ENCODE results near the gene ADORA1. TPM values are rescaled to one million over a fixed set of nuclear protein-coding genes. Genes with fewer than 3 reads are reported as not detected.
A peak's percentile ranks its signal among the peaks of the same experiment; 100 is the strongest.

The ADORA1 gene
- total and polyA plus RNA-seq, 2 donors from 2014 or later, result 4.9 to 21.2 TPM

DNA sequence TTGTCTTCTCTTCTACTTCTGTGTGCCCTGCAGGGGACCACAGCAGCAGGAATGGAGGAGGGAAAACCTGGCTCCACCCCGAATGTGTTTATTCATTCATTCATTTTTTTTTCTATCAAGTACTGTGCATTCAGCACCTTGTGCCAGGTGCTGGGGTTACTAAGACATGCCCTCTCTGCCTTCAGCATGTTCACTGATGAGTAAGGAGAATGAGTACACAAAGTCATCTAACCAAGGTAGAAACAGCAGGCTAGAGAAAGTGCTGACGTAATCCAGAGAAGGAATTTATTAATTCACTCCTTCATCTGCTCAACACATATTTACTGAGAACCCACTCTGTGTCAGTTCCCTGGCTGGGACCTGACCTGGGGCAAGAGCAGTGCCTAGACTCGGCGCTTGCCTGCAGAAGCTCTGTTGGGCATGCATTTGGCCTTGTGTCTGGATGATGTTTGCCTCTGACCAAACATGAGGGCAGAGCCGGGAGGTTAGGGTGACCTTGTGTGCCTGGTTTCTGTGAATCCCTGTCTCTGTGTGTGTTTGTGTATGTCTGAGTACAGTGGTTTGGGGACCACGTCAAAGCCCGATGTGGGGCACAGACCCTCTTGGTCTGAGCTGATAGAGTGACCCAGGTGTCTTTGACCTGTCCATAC lies 38.4 kb upstream of the ADORA1 start:
- intact Hi-C loops (cut with DNase I), result no loop called here
- H3K36me3 ChIP-seq (ENCODE audit: control insufficient read depth in 2 of 3, insufficient read depth in 3 of 3, low read length in 3 of 3), result no peaks in the 10 kb centered on the region
- no peak overlapping the region for H3K9ac ChIP-seq (ENCODE audit: low read length in 3 of 3)
- no peaks in the 10 kb centered on the region for H3K27me3 ChIP-seq (ENCODE audit: control insufficient read depth, insufficient read depth, low read length)
- DNase-seq (peak in 1 of 5 donors; percentile 13), FAIRE-seq (no peak)
- no peaks in the 10 kb centered on the region for H3K9me3 ChIP-seq (ENCODE audit: control insufficient read depth in 2 of 3, insufficient read depth in 1 of 3, low read length in 3 of 3)
- H3K4me1 ChIP-seq (ENCODE audit: control insufficient read depth in 2 of 3, insufficient read depth in 2 of 3, low read depth in 1 of 3, low read length in 3 of 3), result peaks cover 0 to 5% (median 3%) of the 10 kb centered on the region in 3 donors
- TF ChIP-seq, protein P1, sequence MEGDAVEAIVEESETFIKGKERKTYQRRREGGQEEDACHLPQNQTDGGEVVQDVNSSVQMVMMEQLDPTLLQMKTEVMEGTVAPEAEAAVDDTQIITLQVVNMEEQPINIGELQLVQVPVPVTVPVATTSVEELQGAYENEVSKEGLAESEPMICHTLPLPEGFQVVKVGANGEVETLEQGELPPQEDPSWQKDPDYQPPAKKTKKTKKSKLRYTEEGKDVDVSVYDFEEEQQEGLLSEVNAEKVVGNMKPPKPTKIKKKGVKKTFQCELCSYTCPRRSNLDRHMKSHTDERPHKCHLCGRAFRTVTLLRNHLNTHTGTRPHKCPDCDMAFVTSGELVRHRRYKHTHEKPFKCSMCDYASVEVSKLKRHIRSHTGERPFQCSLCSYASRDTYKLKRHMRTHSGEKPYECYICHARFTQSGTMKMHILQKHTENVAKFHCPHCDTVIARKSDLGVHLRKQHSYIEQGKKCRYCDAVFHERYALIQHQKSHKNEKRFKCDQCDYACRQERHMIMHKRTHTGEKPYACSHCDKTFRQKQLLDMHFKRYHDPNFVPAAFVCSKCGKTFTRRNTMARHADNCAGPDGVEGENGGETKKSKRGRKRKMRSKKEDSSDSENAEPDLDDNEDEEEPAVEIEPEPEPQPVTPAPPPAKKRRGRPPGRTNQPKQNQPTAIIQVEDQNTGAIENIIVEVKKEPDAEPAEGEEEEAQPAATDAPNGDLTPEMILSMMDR (IDR thresholded peaks at IDR 0.05; ENCODE audit: borderline replicate concordance, extremely low read depth, insufficient read depth), result no peak
- no peak overlapping the region for H3K27ac ChIP-seq (ENCODE audit: low read depth in 2 of 2, low read length in 2 of 2)
- H3K4me3 ChIP-seq (ENCODE audit: low read length in 3 of 3), result no peak overlapping the region

DNA sequence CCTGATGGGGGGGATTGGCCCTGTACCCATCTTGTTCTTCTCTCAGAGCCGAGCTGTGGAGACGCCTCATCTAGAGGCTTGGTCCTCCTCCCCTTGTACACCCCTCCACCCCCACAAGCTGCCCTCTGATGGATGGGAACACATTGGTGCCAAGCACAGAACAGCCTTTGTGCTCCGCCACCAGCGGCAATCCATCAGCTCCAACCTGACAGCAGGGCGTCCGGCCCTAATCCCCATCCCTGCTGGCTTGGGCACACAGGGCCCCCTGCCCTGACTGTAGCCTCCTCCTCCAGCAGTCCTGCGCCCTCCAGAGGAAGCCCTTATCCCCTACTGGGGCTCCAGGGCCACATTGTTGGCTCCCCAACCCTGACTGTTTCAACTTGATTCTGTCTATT lies 37.9 kb upstream of the ADORA1 start:
- intact Hi-C loops (cut with DNase I), result no loop called here
- DNase-seq (peak in 1 of 5 donors; percentile 30), FAIRE-seq (no peak)
- Histone ChIP-seq H3K27me3 (ENCODE audit: control insufficient read depth, insufficient read depth, low read length) (no peaks in the 10 kb centered on the region), H3K9me3 (ENCODE audit: control insufficient read depth in 2 of 3, insufficient read depth in 1 of 3, low read length in 3 of 3) (peaks cover 0 to 4% (median 0%) of the 10 kb centered on the region in 3 donors), H3K36me3 (ENCODE audit: control insufficient read depth in 2 of 3, insufficient read depth in 3 of 3, low read length in 3 of 3) (no peaks in the 10 kb centered on the region), H3K4me3 (ENCODE audit: low read length in 3 of 3) (no peak overlapping the region), H3K9ac (ENCODE audit: low read length in 3 of 3) (no peak overlapping the region), H3K4me1 (ENCODE audit: control insufficient read depth in 2 of 3, insufficient read depth in 2 of 3, low read depth in 1 of 3, low read length in 3 of 3) (no peaks in the 10 kb centered on the region), H3K27ac (ENCODE audit: low read depth in 2 of 2, low read length in 2 of 2) (no peak overlapping the region)
- TF ChIP-seq, protein P1 (IDR thresholded peaks at IDR 0.05; ENCODE audit: borderline replicate concordance, extremely low read depth, insufficient read depth), result no peak

DNA sequence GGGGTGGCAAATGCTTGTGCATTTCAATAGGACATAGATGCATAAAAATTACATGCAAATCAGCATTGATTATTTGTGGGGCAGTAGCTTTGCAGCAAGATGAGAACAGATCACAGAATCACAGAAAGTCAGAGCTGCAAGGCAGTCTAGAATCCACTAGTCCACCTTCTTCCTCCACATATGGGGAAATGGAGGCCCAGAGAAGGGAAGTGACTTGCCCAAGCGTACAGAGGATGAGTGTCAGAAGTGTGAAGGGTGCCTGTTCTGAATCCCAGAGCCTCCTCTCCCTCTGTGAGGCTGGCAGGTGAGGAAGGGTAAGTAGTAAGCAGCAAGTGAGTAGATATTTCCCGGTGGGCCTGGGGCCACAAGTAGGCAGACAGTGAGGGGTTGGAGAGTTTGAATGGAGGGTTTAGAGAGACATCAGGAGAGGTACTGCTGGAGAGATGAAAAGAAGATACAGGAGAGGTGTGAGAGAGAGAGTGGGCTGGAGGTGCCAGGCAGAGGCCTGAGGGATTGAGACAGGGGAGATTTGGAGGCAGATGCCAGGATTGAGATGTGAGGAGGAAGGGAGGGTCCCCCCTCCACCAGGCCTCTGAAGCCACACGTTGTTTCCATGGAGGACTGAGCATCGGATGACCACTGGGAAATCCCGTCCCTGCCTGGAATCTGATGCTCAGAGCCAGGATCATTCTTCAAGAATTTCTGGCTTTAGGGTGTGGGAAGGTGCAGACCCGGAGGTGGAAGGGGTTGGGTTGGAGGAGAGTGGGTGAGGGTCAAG lies 36.9 kb upstream of the ADORA1 start:
- Histone ChIP-seq H3K9ac (ENCODE audit: low read length in 3 of 3) (no peak overlapping the region), H3K4me3 (ENCODE audit: low read length in 3 of 3) (no peak overlapping the region), H3K27me3 (ENCODE audit: control insufficient read depth, insufficient read depth, low read length) (no peaks in the 10 kb centered on the region), H3K36me3 (ENCODE audit: control insufficient read depth in 2 of 3, insufficient read depth in 3 of 3, low read length in 3 of 3) (no peaks in the 10 kb centered on the region), H3K27ac (ENCODE audit: low read depth in 2 of 2, low read length in 2 of 2) (no peak overlapping the region), H3K9me3 (ENCODE audit: control insufficient read depth in 2 of 3, insufficient read depth in 1 of 3, low read length in 3 of 3) (peaks cover 0 to 11% (median 2%) of the 10 kb centered on the region in 3 donors), H3K4me1 (ENCODE audit: control insufficient read depth in 2 of 3, insufficient read depth in 2 of 3, low read depth in 1 of 3, low read length in 3 of 3) (no peaks in the 10 kb centered on the region)
- TF ChIP-seq, protein P1 (IDR thresholded peaks at IDR 0.05; ENCODE audit: borderline replicate concordance, extremely low read depth, insufficient read depth), result no peak
- intact Hi-C loops (cut with DNase I), result no loop called here
- DNase-seq (no peak), FAIRE-seq (no peak)
